Skeletal muscle cell (primary cell): ENCODE data around the gene EXO5.
"Not testable (repeated sequence)": the region's sequence is repeated elsewhere in the genome, so short reads cannot be mapped to it uniquely, and the experiment has no call there.

Experiments used
- DNase-seq: peaks from one replicate; pipeline ENCODE4 v3.0.0-alpha.2; 2010; ENCODE audit warnings: low read depth
- H3K4me3 ChIP-seq: 2 replicates; pipeline ENCODE4 v1.5.1; 2011; ENCODE audit warnings: low read depth, mild to moderate bottlenecking, control low read depth, low read length, moderate library complexity

The EXO5 gene

GRCh38 chr1:40535732-40536131 is 27.2 kb downstream of the EXO5 start:
- DNase-seq: no peak
- H3K4me3 ChIP-seq: no peak overlapping the region

GRCh38 chr1:40539338-40539737 is 30.8 kb downstream of the EXO5 start:
- H3K4me3 ChIP-seq: no peak overlapping the region
- DNase-seq: no peak

GRCh38 chr1:40546957-40547356 is 38.4 kb downstream of the EXO5 start:
- H3K4me3 ChIP-seq: no peak overlapping the region
- DNase-seq: no peak

GRCh38 chr1:40553017-40553416 is 44.5 kb downstream of the EXO5 start:
- H3K4me3 ChIP-seq: no peak overlapping the region
- no peak for DNase-seq

- H3K4me3 ChIP-seq, DNase-seq: not testable (repeated sequence)
Observed at GRCh38 chr1:40554807-40555206, 46.2 kb downstream of the EXO5 start.

GRCh38 chr1:40556121-40556520 is 47.6 kb downstream of the EXO5 start:
- H3K4me3 ChIP-seq: no peak overlapping the region
- no peak for DNase-seq

- not testable (repeated sequence) for DNase-seq, H3K4me3 ChIP-seq
Observed at GRCh38 chr1:40558241-40558640, 49.7 kb downstream of the EXO5 start.

- H3K4me3 ChIP-seq: no peak overlapping the region
Observed at GRCh38 chr1:40562185-40562584, 53.6 kb downstream of the EXO5 start.

GRCh38 chr1:40563266-40563665 is 54.7 kb downstream of the EXO5 start:
- no peak overlapping the region for H3K4me3 ChIP-seq
- no peak for DNase-seq

More at GRCh38 chr1:40562185-40562584, 53.6 kb downstream of the EXO5 start:
- DNase-seq: no peak

GRCh38 chr1:40564506-40564905 is 55.9 kb downstream of the EXO5 start:
- no peak overlapping the region for H3K4me3 ChIP-seq
- DNase-seq: no peak

GRCh38 chr1:40564913-40565312 is 56.3 kb downstream of the EXO5 start:
- no peak for DNase-seq
- no peak overlapping the region for H3K4me3 ChIP-seq
